RPMI8226 (cell line): ENCODE data around the gene SHKBP1.
A peak's percentile ranks its signal among the peaks of the same experiment; 100 is the strongest.
"Not testable (repeated sequence)": the region's sequence is repeated elsewhere in the genome, so short reads cannot be mapped to it uniquely, and the experiment has no call there.

Source experiments
- DNase-seq: peaks from one replicate; pipeline ENCODE4 v3.0.0-alpha.2; 2015

Gene SHKBP1

DNA sequence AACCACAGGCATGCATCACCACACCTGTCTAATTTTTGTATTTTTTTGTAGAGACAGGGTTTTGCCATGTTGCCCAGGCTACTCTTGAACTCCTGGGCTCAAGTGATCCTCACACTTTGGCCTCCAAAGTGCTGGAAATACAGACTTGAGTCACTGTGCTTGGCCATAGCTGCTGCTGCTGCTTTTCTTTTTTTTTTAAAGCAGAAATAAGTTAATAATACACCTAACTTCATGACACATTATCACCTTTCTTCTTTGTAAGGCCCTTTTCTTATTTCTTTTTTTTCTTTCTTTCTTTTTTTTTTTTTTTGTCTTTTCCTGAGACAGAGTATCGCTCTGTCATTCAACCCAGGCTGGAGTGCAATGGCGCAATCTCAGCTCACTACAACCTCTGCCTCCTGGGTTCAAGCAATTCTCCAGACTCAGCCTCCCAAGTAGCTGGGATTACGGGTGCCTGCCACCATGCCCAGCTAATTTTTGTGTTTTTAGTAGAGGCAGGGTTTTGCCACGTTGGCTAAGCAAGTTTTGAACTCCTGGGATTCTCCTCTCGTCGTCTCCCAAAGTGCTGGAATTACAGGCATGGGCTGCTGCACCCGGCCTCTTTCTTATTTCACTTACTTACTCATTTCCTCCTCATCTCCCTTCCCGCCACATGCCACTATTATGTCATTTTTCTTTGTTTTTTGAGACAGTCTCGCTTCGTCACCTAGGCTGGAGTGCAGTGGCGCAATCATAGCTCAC is 8.7 kb downstream of the SHKBP1 start:
- no peak for DNase-seq

DNA sequence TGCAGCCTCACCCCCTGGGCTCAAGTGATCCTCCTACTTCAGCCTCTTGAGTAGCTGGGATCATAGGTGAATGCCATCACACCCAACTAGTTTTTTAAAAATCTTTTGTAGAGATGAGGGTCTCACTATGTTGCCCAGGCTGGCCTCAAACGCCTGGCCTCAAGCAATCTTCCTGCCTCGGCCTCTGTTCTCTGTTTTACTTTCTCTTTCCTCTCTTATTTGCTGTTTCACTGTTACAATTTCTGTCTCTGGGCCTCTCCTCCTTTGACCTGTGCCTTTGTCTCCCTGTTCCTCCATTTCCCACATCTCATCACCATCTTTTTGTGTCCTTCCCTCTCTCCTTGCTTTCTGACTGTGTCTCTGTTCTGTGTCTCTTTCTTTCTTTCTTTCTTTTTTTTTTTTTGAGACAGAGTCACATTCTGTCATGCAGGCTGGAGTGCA is 9.3 kb downstream of the SHKBP1 start:
- no peak for DNase-seq

DNA sequence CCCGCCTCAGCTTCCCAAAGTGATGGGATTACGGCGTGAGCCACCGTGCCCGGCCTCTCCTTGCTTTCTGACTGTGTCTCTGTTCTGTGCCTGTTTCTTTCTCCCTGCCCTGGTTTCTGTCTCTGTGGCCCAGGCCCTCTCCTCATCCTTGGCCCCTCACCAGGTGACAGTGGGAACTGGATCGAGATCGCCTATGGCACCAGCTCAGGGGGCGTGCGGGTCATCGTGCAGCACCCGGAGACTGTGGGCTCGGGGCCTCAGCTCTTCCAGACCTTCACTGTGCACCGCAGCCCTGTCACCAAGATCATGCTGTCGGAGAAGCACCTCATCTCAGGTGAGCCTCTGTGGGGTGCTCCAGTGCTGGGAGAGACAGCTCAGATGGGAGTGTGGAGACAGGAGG is 9.9 kb downstream of the SHKBP1 start:
- DNase-seq, result no peak

DNA sequence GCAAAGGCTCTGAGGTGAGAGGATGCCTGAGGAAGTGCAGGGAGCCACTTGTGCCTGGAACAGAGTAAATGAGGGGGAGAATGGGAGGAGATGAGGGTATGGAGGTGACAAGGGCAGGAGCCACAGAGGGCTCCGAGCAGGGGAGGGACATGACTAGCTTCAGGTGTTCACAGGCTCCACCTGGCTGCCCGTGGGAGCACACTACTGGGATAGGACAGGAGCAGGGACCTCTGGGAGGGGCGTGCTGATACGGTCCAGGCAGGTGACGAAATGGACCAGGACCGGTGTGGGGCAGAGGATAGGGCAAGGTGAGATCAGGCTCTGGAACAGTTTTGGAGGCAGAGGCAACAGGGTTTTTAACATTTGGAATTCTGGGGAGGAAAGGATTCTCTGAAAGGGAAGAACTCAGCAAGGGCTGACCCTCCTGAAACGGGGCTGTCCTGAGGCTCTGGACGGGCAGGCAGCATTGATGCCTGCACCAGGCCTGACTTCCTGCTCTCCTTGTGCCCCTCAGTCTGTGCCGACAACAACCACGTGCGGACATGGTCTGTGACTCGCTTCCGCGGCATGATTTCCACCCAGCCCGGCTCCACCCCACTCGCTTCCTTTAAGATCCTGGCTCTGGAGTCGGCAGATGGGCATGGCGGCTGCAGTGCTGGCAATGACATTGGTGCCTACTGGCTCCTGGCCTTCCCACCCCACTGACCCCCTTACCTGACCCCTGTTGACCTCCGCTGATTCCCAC is 11.6 kb downstream of the SHKBP1 start:
- no peak for DNase-seq

DNA sequence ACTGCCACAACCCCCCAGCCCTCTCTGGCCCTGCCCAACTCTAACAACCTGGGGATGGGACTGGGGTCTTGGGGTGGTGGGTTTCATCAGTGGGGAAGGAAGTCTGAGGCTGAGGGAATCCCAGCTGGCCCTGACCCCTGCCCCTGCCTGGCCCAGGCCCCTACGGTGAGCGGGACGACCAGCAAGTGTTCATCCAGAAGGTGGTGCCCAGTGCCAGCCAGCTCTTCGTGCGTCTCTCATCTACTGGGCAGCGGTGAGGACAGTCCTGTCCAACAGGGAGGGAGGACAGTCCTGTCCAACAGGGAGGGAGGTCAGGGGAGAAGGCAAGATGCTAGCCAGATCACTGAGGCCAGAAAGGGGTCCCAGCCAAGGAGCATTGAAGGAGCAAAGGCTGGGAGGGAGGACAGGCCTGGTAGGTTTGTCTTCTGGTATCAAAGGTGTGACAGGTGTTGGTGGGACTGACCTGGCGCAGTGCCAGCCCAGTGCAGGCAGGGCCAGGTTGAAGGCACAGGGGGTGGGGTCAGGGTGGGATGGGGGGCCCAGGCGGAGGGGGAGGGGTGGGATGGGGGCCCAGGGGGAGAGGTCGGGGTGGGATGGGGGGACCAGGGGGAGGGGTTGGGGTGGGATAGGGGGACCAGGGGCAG is 12.4 kb downstream of the SHKBP1 start:
- no peak for DNase-seq

DNA sequence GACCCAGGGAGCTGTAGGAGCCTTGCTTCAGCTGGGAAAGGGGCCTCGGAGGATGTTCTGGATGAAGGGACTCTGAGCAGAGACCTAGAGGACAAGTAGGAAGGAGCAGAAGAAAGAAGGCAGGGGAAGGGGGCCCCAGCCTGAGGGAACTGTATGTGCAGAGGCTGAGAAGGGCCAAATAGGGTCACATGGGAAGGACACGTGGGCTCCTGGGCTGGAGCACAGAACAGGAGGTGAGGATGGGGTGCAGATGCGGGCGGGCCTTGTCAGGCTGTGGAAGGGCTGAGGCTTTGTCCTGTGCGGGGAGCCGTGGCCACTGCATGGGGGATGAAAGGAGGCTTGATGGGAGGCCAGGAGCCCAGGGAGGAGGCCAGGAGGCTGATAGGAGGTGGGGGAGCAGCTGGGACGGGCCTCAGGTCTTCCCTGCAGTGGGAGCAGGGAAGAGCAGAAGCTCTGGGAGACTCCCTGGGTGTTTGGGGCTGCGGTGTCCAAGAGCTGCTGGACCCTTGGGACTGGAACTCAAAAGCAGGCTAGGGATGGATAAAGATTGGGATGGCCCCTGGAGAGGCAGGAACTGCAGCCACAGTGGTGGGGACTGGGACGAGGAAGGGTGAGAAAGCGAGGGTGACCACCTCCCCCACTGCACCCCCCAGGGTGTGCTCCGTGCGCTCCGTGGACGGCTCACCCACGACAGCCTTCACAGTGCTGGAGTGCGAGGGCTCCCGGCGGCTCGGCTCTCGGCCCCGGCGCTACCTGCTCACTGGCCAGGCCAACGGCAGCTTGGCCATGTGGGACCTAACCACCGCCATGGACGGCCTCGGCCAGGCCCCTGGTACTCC is 13.1 kb downstream of the SHKBP1 start:
- no peak for DNase-seq

DNA sequence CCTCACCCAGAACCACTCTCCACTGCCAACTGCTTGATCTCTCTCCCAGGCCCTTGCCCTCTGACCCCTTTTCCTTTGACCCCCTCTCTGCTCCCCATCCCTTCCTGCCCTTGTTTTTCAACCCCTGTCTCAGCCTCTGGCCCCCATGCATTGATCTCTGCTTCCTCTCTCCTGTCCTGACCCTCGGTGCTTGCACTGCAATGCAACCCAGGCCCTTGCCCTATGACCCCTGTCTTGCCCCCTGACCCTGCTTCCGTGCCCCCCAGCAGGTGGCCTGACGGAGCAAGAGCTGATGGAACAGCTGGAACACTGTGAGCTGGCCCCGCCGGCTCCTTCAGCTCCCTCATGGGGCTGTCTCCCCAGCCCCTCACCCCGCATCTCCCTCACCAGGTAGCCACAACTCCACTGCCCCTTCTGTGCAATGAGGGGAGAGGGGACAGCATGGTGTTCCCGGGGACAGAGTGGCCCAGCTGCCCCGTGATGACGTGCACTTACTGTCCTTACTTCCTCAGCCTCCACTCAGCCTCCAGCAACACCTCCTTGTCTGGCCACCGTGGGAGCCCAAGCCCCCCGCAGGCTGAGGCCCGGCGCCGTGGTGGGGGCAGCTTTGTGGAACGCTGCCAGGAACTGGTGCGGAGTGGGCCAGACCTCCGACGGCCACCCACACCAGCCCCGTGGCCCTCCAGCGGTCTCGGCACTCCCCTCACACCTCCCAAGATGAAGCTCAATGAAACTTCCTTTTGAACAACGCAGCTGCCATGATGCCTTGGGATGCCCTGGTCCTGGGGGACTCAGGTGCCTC is 14.0 kb downstream of the SHKBP1 start:
- no peak for DNase-seq

DNA sequence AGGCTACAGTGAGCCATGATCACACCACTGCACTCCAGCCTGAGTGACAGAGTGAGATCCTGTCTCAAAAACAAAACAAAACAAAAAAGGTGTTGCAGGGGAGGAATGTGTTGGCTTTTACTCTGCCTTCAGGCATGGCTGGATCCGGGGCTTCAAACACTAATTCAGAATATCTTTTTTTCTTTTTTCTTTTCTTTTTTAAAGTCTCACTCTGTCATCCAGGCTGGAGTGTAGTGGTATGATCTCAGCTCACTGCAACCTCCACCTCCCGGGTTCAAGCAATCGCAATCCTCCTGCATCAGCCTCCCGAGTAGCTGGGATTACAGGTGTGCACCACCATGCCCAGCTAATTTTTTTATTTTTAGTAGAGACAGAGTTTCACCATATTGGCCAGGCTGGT is 15.1 kb downstream of the SHKBP1 start:
- not testable (repeated sequence) for DNase-seq

DNA sequence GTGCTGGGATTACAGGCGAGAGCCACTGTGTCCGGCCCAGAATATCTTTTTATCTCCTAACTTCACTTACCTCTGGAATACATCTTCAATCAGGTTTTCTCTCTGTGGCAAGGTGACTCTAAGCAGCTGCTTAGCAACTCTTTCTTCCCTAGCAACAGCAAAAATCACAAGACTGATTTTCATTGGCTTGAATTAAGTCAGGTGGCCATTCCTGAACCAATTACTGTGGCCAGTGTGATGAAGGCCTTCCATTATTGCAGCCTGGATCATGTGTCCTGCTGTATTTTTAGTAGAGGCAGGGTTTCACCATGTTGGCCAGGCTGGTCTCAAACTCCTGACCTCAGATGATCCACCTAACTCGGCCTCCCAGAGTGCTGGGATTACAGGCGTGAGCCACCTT is 15.5 kb downstream of the SHKBP1 start:
- peak; percentile 67 for DNase-seq

DNA sequence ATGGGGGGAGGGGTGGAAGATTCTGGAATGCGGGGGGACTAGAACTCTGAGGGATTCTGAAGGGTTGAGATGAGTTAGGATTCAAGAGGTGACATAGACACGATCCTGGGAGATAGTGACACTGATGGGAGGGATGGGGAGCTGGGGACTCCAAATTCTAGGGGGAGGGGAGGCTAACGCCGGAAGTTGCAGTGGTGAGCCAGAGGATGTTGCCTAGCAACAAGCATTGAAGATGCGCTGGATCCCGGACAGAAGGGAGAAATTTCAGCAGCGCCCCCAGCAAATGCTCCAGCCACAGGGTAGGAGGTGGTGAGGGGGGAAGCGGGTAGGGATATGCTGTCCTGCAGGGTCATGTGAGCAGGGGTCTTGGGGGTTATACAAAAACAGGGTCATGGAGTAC is 17.6 kb downstream of the SHKBP1 start:
- no peak for DNase-seq

DNA sequence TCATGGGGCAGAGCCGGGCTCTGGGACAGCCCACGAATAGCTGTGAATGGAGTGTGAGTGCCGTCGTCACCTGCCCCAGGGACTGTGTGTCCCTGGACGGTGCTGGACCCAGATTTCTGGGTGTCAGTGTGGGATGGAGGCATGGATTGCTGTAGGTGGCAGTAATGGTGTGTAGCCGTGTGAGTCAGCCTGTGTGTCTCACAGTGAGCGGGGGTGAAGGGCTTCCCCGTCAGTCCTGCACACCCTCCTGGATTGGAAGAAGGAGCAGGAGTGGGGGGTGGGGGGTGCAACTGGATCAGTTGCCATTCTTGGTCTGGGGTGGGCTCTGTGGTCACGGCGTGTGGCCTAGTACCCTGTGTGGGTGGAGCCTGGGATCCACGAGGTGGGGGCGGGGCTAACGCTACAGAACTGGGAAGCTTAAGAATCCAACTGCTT is 18.0 kb downstream of the SHKBP1 start:
- DNase-seq, result no peak

DNA sequence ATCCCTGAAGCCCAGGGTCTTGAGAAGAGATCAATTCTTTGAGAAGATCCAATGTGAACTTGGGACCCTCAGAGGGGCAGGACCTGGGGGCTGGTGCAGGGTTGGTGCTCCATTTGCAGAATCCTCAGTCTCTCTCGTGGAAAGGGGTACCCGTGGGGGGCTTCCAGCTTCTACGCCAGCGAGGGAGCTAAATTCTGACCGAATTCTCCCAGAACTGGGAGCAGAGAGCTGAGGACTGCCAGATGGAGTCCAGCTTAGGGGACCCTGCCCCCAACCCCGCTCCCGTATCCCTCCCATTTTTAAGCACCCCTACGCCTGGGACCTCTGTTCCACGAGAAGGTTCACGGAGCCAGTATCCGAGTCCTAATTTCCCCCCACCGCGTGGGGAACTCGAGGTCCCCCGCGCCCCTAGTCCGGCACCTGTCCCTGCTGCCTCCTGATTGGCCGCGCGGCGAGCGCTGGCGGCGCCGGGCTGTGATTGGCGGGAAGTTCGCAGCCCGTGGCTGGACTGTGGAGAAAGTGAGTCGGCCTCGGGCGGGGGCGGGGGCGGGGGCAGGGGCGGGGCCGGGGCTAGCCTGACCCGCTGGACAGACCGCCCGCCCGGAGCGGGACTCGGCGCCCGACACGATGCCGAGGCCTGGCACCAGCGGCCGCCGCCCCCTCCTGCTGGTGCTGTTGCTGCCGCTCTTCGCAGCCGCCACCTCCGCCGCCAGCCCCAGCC is 20.1 kb downstream of the SHKBP1 start:
- no peak for DNase-seq

DNA sequence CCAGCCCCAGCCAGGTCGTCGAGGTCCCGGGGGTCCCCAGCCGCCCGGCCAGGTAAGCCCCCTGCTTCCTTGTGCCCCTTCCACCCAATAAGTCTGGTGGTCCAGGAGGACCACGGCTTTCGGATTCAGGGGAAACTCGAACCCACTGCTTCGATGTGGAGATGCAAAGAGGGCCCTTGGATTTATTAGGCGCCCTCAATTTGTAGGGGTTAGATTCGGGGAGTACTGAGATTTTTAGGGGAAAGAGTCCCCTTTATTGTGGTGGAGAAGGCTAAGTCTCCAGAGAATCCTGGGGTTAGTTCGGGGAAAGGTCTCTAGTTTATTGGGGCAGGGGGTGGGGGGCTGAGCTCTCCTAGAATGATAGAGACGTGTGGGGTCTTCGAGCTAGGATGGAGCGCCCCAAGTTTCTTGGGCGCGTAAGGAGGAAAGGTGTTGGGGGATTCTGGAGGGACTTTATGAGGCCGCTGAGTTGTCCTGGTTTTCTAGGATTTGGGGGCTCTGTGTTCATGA is 20.7 kb downstream of the SHKBP1 start:
- no peak for DNase-seq

DNA sequence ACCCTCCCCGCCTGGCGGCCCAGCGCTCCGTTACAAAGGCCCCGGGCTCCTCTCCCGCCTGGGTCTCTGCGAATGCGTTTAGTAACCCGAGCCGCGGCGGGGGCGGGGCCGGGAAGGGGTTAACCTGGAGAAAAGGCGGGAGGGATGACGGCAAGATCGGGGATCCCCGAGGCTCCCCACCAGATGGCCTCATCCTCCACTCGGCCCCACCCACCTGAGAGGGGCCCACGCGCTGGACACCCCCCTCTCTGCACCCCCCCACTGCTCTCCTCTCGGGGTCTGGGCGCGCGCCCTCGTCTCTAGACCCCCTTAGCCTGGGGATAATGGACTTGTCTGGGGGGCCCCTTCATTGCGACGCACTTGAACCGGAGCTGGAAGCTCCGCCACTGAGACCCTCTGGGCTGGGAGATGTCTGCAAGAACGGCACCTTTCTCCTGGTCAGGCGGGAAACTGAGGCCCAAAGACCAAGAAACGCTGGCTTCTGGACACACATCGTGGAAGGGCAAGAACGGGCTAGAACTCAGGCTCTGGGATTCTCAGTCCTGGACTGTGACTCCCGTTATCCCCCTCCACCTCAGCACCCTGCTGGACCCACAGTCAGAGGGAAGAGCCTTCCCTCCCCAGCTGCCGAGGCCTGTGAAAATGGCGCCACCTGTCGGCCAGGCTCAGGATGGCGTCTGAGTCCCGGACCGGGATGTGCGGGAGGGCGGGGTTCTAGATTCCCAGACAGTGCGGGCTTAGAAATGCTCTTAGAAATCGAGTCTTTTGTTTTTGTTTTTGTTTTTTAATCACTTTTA is 21.6 kb downstream of the SHKBP1 start:
- peak; percentile 72 for DNase-seq

DNA sequence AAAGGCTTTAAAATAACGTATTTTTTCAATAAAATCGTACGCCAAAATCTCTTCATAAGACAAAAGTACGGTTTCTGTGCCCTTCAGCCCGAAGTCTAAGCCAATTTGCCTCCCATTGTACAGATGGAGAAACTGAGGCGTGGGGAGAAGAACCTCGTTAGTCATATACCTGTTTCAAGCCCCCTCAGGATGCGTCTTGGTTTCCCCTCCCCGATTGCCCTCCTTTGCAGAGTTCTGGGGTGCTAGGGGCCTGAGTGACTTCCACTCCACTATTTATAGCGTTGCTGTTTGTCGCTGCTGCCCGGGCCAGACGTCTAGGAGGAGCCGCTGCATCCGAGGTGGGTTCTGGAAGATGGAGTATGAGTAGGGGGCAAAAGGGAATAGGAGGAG is 22.2 kb downstream of the SHKBP1 start:
- no peak for DNase-seq

DNA sequence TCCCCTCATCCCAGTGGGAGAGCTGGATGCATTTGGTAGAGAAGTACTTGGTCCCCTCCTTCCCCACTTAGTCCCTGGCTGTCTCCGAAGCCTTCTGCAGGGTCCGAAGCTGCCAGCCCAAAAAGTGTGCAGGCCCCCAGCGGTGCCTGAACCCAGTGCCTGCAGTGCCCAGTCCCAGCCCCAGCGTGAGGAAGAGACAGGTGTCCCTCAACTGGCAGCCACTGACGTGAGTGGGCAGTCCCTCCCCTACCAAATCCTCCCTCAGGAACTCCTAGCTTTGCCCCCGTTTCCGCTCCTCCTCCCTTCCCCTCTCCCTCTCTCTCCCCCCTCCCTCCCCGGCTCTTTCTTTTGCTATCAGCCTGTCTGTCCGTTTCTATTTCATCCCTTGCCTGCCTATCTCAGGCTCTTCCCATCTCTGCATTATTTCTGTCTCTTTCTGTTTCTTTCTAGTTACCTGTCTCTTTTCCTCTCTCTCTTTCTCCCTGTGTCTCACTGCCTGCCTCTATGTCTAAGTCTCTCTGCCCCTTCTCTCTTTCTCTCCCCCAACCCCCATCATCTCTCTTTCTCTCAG is 22.7 kb downstream of the SHKBP1 start:
- DNase-seq, result peak; percentile 50

DNA sequence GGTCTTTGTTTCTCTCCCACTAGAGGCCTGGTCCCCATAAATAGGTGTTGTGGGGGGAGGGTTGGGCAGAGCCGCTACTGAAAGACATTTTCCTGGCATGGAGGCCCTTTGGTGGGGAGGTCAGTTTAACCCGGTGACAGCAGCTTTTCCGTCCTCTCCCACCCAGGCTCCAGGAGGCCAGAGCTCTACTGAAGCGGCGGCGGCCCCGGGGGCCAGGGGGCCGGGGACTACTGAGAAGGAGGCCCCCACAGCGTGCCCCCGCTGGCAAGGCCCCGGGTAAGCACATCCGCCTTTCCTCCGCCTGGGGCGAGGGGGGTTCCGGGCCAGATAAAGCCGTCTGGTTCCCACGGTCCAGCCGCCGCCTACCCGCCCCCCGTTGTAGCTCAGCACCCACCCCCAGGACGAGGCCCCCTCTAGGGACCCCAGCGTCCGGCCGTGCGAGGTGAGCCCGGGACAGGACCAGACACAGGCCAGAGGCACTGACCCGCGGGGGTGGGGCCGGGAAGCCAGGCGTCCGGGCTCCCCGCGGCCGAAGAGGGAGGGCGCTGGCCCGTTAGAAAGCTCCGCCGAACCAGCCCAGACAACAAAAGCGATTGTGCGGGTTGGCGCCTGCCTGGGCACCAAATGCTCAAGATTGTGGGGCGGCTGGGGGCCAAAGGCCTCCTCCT is 23.4 kb downstream of the SHKBP1 start:
- no peak for DNase-seq

DNA sequence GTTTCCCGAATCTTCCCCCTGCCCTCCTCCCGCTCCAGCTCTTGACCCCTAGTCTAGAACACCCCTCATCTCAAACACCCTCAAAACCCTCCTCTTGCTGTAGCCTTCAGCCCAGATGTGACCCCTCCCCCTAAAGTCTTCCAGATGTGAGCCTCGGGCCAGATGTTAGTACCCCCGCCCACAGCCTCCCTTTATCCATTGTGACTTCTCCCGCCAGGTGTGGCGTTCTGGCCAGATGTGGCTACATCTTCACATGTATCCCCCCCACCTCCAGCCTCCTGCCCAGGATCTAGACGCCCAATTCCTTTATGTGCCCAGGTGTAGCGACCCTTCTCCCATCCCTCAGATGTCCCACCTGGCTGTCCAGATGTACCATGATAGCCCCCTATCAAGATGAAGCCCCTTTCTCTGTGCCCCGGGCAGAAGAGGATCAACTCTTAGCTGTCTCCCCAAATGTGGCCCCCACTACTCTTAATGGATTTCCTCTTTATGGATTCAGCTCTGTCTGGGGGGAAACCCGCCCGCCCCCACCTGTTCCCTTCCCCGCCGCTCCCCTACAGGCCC is 24.0 kb downstream of the SHKBP1 start:
- DNase-seq, result peak; percentile 54
